ENCODE measurements around the gene ZNHIT2. TPM values are rescaled to one million over a fixed set of nuclear protein-coding genes. Genes with fewer than 3 reads are reported as not detected.
A peak's percentile ranks its signal among the peaks of the same experiment; 100 is the strongest.

The ZNHIT2 gene
- total RNA-seq, 1 donor: 11.2 TPM

DNA sequence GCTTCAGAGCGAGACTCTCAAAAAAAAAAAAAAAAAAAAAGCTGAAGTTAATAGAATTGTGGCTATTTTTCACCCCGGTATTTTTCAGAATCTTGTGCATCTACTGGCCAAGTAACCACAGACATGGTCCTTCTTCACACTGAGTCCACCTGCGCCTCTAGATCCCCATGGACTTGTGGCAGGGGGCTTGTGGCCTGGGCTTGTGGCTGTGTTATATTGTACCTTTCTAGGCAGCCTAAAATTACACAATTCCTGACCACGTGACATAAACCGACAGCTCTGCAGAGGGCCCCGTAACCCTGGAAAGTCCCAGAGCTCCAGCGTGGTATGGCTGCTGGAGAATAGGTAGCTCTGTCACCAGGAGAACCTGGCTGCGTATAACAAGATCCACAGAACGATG lies 48.3 kb downstream of the ZNHIT2 start:
- TF ChIP-seq, protein P1, sequence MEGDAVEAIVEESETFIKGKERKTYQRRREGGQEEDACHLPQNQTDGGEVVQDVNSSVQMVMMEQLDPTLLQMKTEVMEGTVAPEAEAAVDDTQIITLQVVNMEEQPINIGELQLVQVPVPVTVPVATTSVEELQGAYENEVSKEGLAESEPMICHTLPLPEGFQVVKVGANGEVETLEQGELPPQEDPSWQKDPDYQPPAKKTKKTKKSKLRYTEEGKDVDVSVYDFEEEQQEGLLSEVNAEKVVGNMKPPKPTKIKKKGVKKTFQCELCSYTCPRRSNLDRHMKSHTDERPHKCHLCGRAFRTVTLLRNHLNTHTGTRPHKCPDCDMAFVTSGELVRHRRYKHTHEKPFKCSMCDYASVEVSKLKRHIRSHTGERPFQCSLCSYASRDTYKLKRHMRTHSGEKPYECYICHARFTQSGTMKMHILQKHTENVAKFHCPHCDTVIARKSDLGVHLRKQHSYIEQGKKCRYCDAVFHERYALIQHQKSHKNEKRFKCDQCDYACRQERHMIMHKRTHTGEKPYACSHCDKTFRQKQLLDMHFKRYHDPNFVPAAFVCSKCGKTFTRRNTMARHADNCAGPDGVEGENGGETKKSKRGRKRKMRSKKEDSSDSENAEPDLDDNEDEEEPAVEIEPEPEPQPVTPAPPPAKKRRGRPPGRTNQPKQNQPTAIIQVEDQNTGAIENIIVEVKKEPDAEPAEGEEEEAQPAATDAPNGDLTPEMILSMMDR (IDR thresholded peaks at IDR 0.05; ENCODE audit: insufficient read depth, low read depth, low read length): no peak
- H3K4me3 ChIP-seq (ENCODE audit: low read depth, low read length): no peak overlapping the region
- peak; percentile 28 for DNase-seq (ENCODE audit: low read depth)

DNA sequence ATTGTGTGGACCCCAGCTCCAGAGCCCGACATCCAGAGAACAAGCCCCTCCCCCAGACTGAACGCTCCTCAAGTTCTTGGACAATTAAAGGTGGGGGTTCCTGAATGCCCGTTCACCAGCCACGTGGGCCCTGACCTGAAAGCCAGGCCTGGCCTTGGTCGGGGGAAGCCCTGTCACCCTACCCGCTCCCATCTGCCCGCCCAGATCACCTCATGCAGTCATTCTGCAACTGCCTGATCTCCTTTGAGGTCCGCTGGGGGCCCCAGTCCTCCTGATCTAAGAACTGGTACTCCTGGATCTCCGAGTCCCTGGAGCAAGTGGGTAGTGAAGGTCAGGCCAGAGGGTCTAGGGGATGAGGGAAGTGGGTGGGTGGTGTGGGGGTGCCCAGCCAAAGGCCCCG lies 50.1 kb downstream of the ZNHIT2 start:
- no peak for DNase-seq (ENCODE audit: low read depth)
- H3K4me3 ChIP-seq (ENCODE audit: low read depth, low read length): no peak overlapping the region
- TF ChIP-seq, protein P1 (IDR thresholded peaks at IDR 0.05; ENCODE audit: insufficient read depth, low read depth, low read length): no peak

DNA sequence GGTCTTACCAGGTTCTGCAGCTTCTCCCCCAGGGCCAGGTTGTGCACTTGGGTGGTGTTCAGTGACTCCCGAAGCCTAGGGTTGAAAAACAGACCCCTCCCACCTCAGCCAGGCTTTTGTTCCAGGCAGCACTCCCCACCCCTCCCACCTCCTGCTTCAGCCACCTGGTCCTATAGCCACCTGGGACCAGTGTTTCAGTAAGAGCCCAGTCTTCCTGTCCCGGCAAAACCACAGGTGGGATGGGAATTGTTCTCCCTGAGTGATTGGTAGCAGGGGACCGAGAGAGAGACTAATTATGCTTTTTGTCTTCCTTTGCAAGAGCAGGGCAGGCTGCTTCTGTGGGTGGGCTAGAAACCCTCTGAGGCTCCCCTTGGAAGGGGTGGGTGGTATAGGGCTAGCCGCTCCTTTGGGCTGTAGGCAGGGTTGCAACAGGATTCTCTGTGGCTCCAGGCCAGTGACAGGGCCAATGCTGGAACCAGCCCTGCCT lies 50.7 kb downstream of the ZNHIT2 start:
- TF ChIP-seq, protein P1 (IDR thresholded peaks at IDR 0.05; ENCODE audit: insufficient read depth, low read depth, low read length): no peak
- DNase-seq (ENCODE audit: low read depth): no peak
- H3K4me3 ChIP-seq (ENCODE audit: low read depth, low read length): no peak overlapping the region

Small RNAs within 50 kb of the gene (small RNA-seq; reads per million reads assigned to genes)
- gene HIGD1AP10 (not detected), gene PDCL2P2 (not detected), gene RNU2-23P (69.3 reads per million, percentile 96 among the genes with 10 or more reads in this experiment)

Other genes starting within 250 kb of the ZNHIT2 start
- gene EHD1, start 239.1 kb downstream of the ZNHIT2 start, total RNA-seq: 80.2 and 93.7 TPM in 2 replicates
- gene ATG2A, start 200.5 kb downstream of the ZNHIT2 start, total RNA-seq: 12.1 and 13.2 TPM in 2 replicates
- 11.6 and 14.2 TPM in 2 replicates for gene PPP2R5B, start 193.0 kb downstream of the ZNHIT2 start, total RNA-seq
- gene GPHA2, start 181.8 kb downstream of the ZNHIT2 start, total RNA-seq: not detected in 2 replicates
- gene MAJIN, start 145.6 kb downstream of the ZNHIT2 start, total RNA-seq: not detected in 2 replicates
- gene BATF2, start 120.7 kb downstream of the ZNHIT2 start, total RNA-seq: 0.86 and 1.3 TPM in 2 replicates
- 44.5 and 73.4 TPM in 2 replicates for gene ARL2, start 103.5 kb downstream of the ZNHIT2 start, total RNA-seq
- 12.5 and 14.5 TPM in 2 replicates for gene SNX15, start 90.3 kb downstream of the ZNHIT2 start, total RNA-seq
- gene SAC3D1, start 76.5 kb downstream of the ZNHIT2 start, total RNA-seq: 10.4 and 13.5 TPM in 2 replicates
- gene NAALADL1, start 59.1 kb downstream of the ZNHIT2 start, total RNA-seq: 23.7 and 27.4 TPM in 2 replicates
- 7.4 and 15.5 TPM in 2 replicates for gene CDCA5, start 33.7 kb downstream of the ZNHIT2 start, total RNA-seq
- gene ZFPL1, start 33.5 kb downstream of the ZNHIT2 start, total RNA-seq: 28.9 and 46.7 TPM in 2 replicates
- 104 and 169 TPM in 2 replicates for gene VPS51, start 21.5 kb downstream of the ZNHIT2 start, total RNA-seq
- gene TM7SF2, start 5.8 kb downstream of the ZNHIT2 start, total RNA-seq: 31.6 and 45.8 TPM in 2 replicates
- 137 and 279 TPM in 2 replicates for gene FAU, start 4.4 kb upstream of the ZNHIT2 start, total RNA-seq
- 41.2 and 54.4 TPM in 2 replicates for gene MRPL49, start 4.6 kb upstream of the ZNHIT2 start, total RNA-seq
- gene SYVN1, start 16.8 kb upstream of the ZNHIT2 start, total RNA-seq: 13.0 and 13.5 TPM in 2 replicates
- not detected in 2 replicates for gene SPDYC, start 52.5 kb upstream of the ZNHIT2 start, total RNA-seq
- 123 and 133 TPM in 2 replicates for gene CAPN1, start 64.2 kb upstream of the ZNHIT2 start, total RNA-seq
- 7.1 and 12.1 TPM in 2 replicates for gene POLA2, start 144.3 kb upstream of the ZNHIT2 start, total RNA-seq
- gene CDC42EP2, start 197.2 kb upstream of the ZNHIT2 start, total RNA-seq: 21.3 and 32.8 TPM in 2 replicates
- gene DPF2, start 216.2 kb upstream of the ZNHIT2 start, total RNA-seq: 47.0 and 60.9 TPM in 2 replicates
- gene TIGD3, start 237.1 kb upstream of the ZNHIT2 start, total RNA-seq: under 0.01 TPM in 1 of 2 replicates, not detected in the other